K562 (cell line): ENCODE results near the gene ALG1. TPM values are rescaled to one million over a fixed set of nuclear protein-coding genes. Genes with fewer than 3 reads are reported as not detected.

Source experiments
- CHD4 ChIP-seq: fragments of 200-600 bp; sonication (generic); IDR thresholded peaks from 3 replicates; pipeline ENCODE4 v1.6.1; 2012; ENCODE audit warnings: low read depth, mild to moderate bottlenecking, mixed read lengths, low read length, inconsistent platforms; ENCODE audit not compliant: insufficient read depth, insufficient replicate concordance, poor library complexity, severe bottlenecking
- HNRNPUL1 ChIP-seq: fragments of 200-400 bp; formaldehyde crosslinking; IDR thresholded peaks from 2 replicates; pipeline ENCODE4 v1.6.1; 2017; ENCODE audit warnings: low read length
- KAT2B ChIP-seq: IDR thresholded peaks from one replicate; pipeline ENCODE4 v1.6.1; 2012; ENCODE audit warnings: low read depth, mild to moderate bottlenecking, control low read depth, inconsistent platforms, low read length, moderate library complexity
- KDM4B ChIP-seq, 2 experiments: fragments of 450-650 bp in 1 of 2; sonication (generic) in 1 of 2; IDR thresholded peaks; 2 replicates each; pipeline ENCODE4 v1.6.1; 2016 to 2017; ENCODE audit warnings: borderline replicate concordance in 2 of 2, antibody characterized with exemption in 1 of 2, low read depth in 1 of 2, mild to moderate bottlenecking in 1 of 2
- MAFF ChIP-seq: IDR thresholded peaks from 2 replicates; pipeline ENCODE4 v1.6.1; 2012; ENCODE audit warnings: low read length, improper control_type of control experiment
- MIER1 ChIP-seq: fragments of 450-650 bp; IDR thresholded peaks from 2 replicates; pipeline ENCODE4 v1.6.1; 2016; ENCODE audit warnings: antibody characterized with exemption, mild to moderate bottlenecking, low read depth
- NFXL1 ChIP-seq: fragments of 450-650 bp; formaldehyde crosslinking; IDR thresholded peaks from 2 replicates; pipeline ENCODE4 v1.4.0; 2021; ENCODE audit warnings: mild to moderate bottlenecking
- POU5F1 ChIP-seq: fragments of 150-350 bp; IDR thresholded peaks from 2 replicates; pipeline ENCODE4 v1.6.1; 2014; ENCODE audit warnings: borderline replicate concordance, low read length, low read depth, mild to moderate bottlenecking; ENCODE audit not compliant: partially characterized antibody
- RFX5 ChIP-seq: IDR thresholded peaks from 2 replicates; pipeline ENCODE4 v1.6.1; 2011; ENCODE audit warnings: low read depth, mild to moderate bottlenecking, improper control_type of control experiment, low read length
- SETDB1 ChIP-seq: IDR thresholded peaks from one replicate; pipeline ENCODE4 v1.6.1; 2012; ENCODE audit warnings: low read length, control low read depth, inconsistent platforms
- SMC3 ChIP-seq: conservative IDR thresholded peaks from 2 replicates; pipeline ENCODE4 v1.6.1; 2011; ENCODE audit warnings: low read depth, low read length, improper control_type of control experiment; ENCODE audit not compliant: insufficient read depth
- ZBTB7A ChIP-seq: IDR thresholded peaks from 2 replicates; pipeline ENCODE4 v1.6.1; 2011; ENCODE audit warnings: low read depth, mild to moderate bottlenecking, low read length, moderate library complexity, borderline replicate concordance; ENCODE audit not compliant: control insufficient read depth
- ZNF133 ChIP-seq: fragments of 250-450 bp; sonication (Bioruptor Pico); IDR thresholded peaks from 2 replicates; pipeline ENCODE4 v1.4.0; 2020; ENCODE audit warnings: mild to moderate bottlenecking
- ZNF174 ChIP-seq: fragments of 250-450 bp; sonication (Bioruptor Pico); IDR thresholded peaks from 2 replicates; pipeline ENCODE4 v1.4.0; 2020; ENCODE audit warnings: mild to moderate bottlenecking
- ZNF3 ChIP-seq: fragments of 250-450 bp; sonication (Bioruptor Pico); IDR thresholded peaks from 2 replicates; pipeline ENCODE4 v1.5.0; 2021; ENCODE audit warnings: mild to moderate bottlenecking, moderate library complexity
- ZNF347 ChIP-seq: fragments of 450-650 bp; formaldehyde crosslinking; IDR thresholded peaks from 2 replicates; pipeline ENCODE4 v1.4.0; 2020; ENCODE audit warnings: low read depth, mild to moderate bottlenecking, moderate library complexity
- ZNF408 ChIP-seq: fragments of 250-450 bp; sonication (Bioruptor Pico); IDR thresholded peaks from 2 replicates; pipeline ENCODE4 v1.4.0; 2020; ENCODE audit warnings: low read depth, mild to moderate bottlenecking, moderate library complexity
- ZNF583 ChIP-seq: fragments of 250-450 bp; sonication (Bioruptor Pico); IDR thresholded peaks from 2 replicates; pipeline ENCODE4 v1.4.0; 2020
- ZNF764 ChIP-seq: fragments of 250-450 bp; sonication (Bioruptor Pico); IDR thresholded peaks from 2 replicates; pipeline ENCODE4 v1.4.0; 2020; ENCODE audit warnings: low read depth, mild to moderate bottlenecking, moderate library complexity
- ZNF785 ChIP-seq: fragments of 250-450 bp; sonication (Bioruptor Pico); IDR thresholded peaks from 2 replicates; pipeline ENCODE4 v1.4.0; 2020; ENCODE audit warnings: mild to moderate bottlenecking
- polyA plus RNA-seq, 8 experiments: library from polyadenylated mRNA; depleted of rRNA in 4 of 8; stranded (reverse) in 5 of 8; unstranded in 3 of 8; fragments of >200 nt; fragmentation: Nextera tagmentation in 2 of 8; fragmentation: Illumina TruSeq in 1 of 8; extraction: Ambion mirVana in 2 of 8; extraction: Trizol in 1 of 8; gene quantifications; 2 replicates each; pipeline versions ENCODE4 v1.2.1 to v1.2.3, GENCODE V29; 2011 to 2014; ENCODE audit warnings: inconsistent platforms in 1 of 8, missing spikeins in 1 of 8
- total RNA-seq, 7 experiments: library from RNA; depleted of rRNA in 6 of 7; stranded (reverse); fragments of >200 nt in 6 of 7; fragmentation: Illumina TruSeq in 2 of 7; extraction: Trizol in 2 of 7; gene quantifications; 2 replicates each; pipeline versions ENCODE4 v1.2.1 to v1.2.3, GENCODE V29; 2011 to 2021; ENCODE audit warnings: low replicate concordance in 1 of 7
- TF ChIP-seq, protein P1 (sequence below), 3 experiments: IDR thresholded peaks in 2 of 3; conservative IDR thresholded peaks in 1 of 3; 2 replicates each; pipeline ENCODE4 v1.5.1; 2011 to 2012; ENCODE audit warnings: low read length in 3 of 3, mild to moderate bottlenecking in 3 of 3, control low read depth in 2 of 3, improper control_type of control experiment in 1 of 3, inconsistent platforms in 1 of 3, low read depth in 1 of 3, mixed read lengths in 1 of 3, moderate library complexity in 1 of 3; ENCODE audit not compliant: insufficient read depth in 2 of 3
- TF ChIP-seq, protein P2 (sequence below): fragments of 250-450 bp; sonication (Bioruptor Pico); IDR thresholded peaks from 2 replicates; pipeline ENCODE4 v1.8.0; 2021; ENCODE audit warnings: borderline replicate concordance, mild to moderate bottlenecking, moderate library complexity; ENCODE audit not compliant: poor library complexity, severe bottlenecking
- TF ChIP-seq, protein P3 (sequence below), 2 experiments: fragments of 450-650 bp; IDR thresholded peaks; 2 replicates each; pipeline ENCODE4 v1.6.1; 2016
- TF ChIP-seq, protein P4 (sequence below): sonication (generic); formaldehyde crosslinking; IDR thresholded peaks from 2 replicates; pipeline ENCODE4 v1.8.1; 2023; ENCODE audit warnings: mild to moderate bottlenecking, missing genetic modification reagents

ALG1 gene
- total and polyA plus RNA-seq, 9 of the 15 experiments (the other 6 are each of a cell fraction or from before 2014, with no cell fraction given): 1.1 to 26.4 (median 18.3) TPM

DNA sequence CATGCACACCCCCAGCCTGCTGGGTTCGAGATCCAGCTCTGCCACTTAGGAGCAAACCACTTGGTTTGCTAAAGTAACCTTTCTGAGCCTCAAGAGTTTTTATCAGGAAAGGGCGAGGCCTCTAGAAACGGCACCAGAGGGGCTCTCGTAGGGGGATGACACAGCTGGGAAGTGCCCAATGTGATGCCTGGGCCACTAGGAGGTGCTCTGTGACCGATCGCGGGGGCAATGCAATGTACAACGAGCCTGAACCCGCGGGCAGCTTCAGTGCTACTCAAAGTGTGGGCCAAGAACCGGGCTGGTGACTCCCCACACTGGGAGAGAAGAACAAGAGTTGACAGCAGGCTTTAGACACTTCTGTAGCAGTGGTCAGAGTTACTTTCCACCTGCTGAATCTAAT, 15.3 kb upstream of the ALG1 start (continued):
- TF ChIP-seq NFXL1 (no peak), ZNF764 (peak; percentile 50; the same call in 1 of the 2 replicates), POU5F1 (no peak), MAFF (no peak), ZNF133 (CRISPR knock-in tag) (no peak), SMC3 (peak; percentile 41), ZNF174 (CRISPR knock-in tag) (no peak), ZNF785 (CRISPR knock-in tag) (no peak), SETDB1 (no peak), ZNF3 (CRISPR knock-in tag) (no peak), HNRNPUL1 (no peak), KDM4B (IDR thresholded peaks at IDR 0.05; ENCODE audit: borderline replicate concordance in 2 of 2, low read depth in 1 of 2) (no peak), ZNF408 (no peak), ZBTB7A (peak; percentile 46; the same call in 1 of the 2 replicates), ZNF347 (CRISPR knock-in tag) (no peak), ZNF583 (CRISPR knock-in tag) (no peak), CHD4 (no peak), RFX5 (no peak), MIER1 (no peak), KAT2B (no peak)
- TF ChIP-seq, protein P1, sequence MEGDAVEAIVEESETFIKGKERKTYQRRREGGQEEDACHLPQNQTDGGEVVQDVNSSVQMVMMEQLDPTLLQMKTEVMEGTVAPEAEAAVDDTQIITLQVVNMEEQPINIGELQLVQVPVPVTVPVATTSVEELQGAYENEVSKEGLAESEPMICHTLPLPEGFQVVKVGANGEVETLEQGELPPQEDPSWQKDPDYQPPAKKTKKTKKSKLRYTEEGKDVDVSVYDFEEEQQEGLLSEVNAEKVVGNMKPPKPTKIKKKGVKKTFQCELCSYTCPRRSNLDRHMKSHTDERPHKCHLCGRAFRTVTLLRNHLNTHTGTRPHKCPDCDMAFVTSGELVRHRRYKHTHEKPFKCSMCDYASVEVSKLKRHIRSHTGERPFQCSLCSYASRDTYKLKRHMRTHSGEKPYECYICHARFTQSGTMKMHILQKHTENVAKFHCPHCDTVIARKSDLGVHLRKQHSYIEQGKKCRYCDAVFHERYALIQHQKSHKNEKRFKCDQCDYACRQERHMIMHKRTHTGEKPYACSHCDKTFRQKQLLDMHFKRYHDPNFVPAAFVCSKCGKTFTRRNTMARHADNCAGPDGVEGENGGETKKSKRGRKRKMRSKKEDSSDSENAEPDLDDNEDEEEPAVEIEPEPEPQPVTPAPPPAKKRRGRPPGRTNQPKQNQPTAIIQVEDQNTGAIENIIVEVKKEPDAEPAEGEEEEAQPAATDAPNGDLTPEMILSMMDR (IDR thresholded peaks at IDR 0.05 in 2 of 3, conservative IDR thresholded peaks at IDR 0.05 in 1 of 3; ENCODE audit: insufficient read depth in 2 of 3, low read depth in 1 of 3, low read length in 3 of 3): peak; percentile 79 to 83 (median 81)
- TF ChIP-seq, protein P2, sequence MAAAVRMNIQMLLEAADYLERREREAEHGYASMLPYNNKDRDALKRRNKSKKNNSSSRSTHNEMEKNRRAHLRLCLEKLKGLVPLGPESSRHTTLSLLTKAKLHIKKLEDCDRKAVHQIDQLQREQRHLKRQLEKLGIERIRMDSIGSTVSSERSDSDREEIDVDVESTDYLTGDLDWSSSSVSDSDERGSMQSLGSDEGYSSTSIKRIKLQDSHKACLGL: no peak
- TF ChIP-seq, protein P3, sequence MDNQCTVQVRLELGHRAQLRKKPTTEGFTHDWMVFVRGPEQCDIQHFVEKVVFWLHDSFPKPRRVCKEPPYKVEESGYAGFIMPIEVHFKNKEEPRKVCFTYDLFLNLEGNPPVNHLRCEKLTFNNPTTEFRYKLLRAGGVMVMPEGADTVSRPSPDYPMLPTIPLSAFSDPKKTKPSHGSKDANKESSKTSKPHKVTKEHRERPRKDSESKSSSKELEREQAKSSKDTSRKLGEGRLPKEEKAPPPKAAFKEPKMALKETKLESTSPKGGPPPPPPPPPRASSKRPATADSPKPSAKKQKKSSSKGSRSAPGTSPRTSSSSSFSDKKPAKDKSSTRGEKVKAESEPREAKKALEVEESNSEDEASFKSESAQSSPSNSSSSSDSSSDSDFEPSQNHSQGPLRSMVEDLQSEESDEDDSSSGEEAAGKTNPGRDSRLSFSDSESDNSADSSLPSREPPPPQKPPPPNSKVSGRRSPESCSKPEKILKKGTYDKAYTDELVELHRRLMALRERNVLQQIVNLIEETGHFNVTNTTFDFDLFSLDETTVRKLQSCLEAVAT (IDR thresholded peaks at IDR 0.05): no peak
- TF ChIP-seq, protein P4, sequence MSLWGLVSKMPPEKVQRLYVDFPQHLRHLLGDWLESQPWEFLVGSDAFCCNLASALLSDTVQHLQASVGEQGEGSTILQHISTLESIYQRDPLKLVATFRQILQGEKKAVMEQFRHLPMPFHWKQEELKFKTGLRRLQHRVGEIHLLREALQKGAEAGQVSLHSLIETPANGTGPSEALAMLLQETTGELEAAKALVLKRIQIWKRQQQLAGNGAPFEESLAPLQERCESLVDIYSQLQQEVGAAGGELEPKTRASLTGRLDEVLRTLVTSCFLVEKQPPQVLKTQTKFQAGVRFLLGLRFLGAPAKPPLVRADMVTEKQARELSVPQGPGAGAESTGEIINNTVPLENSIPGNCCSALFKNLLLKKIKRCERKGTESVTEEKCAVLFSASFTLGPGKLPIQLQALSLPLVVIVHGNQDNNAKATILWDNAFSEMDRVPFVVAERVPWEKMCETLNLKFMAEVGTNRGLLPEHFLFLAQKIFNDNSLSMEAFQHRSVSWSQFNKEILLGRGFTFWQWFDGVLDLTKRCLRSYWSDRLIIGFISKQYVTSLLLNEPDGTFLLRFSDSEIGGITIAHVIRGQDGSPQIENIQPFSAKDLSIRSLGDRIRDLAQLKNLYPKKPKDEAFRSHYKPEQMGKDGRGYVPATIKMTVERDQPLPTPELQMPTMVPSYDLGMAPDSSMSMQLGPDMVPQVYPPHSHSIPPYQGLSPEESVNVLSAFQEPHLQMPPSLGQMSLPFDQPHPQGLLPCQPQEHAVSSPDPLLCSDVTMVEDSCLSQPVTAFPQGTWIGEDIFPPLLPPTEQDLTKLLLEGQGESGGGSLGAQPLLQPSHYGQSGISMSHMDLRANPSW (CRISPR knock-in tag): no peak
